ENCODE measurements around the gene TUBA4B. TPM values are rescaled to one million over a fixed set of nuclear protein-coding genes. Genes with fewer than 3 reads are reported as not detected.

Gene TUBA4B
- total and polyA plus RNA-seq, 2 donors from 2014 or later = 0.98 to 15.4 TPM

GRCh38 chr2:219214141-219214540, 38.9 kb upstream of the TUBA4B start:
- no peaks in the 10 kb centered on the region for H3K27me3 ChIP-seq (ENCODE audit: control insufficient read depth, insufficient read depth, low read length)
- H3K9ac ChIP-seq (ENCODE audit: low read length in 3 of 3) = no peak overlapping the region
- no peak for TF ChIP-seq CTCF (IDR thresholded peaks at IDR 0.05; ENCODE audit: borderline replicate concordance, extremely low read depth, insufficient read depth)
- no peaks in the 10 kb centered on the region for H3K9me3 ChIP-seq (ENCODE audit: control insufficient read depth in 2 of 3, insufficient read depth in 1 of 3, low read length in 3 of 3)
- FAIRE-seq = no peak
- H3K36me3 ChIP-seq (ENCODE audit: control insufficient read depth in 2 of 3, insufficient read depth in 3 of 3, low read length in 3 of 3) = peaks cover 2 to 26% (median 10%) of the 10 kb centered on the region in 3 donors
- no peak overlapping the region for H3K27ac ChIP-seq (ENCODE audit: low read depth in 2 of 2, low read length in 2 of 2)
- no peak overlapping the region for H3K4me3 ChIP-seq (ENCODE audit: low read length in 3 of 3)
- H3K4me1 ChIP-seq (ENCODE audit: control insufficient read depth in 2 of 3, insufficient read depth in 2 of 3, low read depth in 1 of 3, low read length in 3 of 3) = peaks cover 0 to 9% (median 2%) of the 10 kb centered on the region in 3 donors
- no peak for DNase-seq
- intact Hi-C loops (cut with DNase I) = no loop called here

GRCh38 chr2:219214786-219215185, 38.3 kb upstream of the TUBA4B start:
- Histone ChIP-seq H3K27me3 (ENCODE audit: control insufficient read depth, insufficient read depth, low read length) (no peaks in the 10 kb centered on the region), H3K27ac (ENCODE audit: low read depth in 2 of 2, low read length in 2 of 2) (no peak overlapping the region), H3K36me3 (ENCODE audit: control insufficient read depth in 2 of 3, insufficient read depth in 3 of 3, low read length in 3 of 3) (peaks cover 2 to 21% (median 10%) of the 10 kb centered on the region in 3 donors), H3K9ac (ENCODE audit: low read length in 3 of 3) (no peak overlapping the region), H3K9me3 (ENCODE audit: control insufficient read depth in 2 of 3, insufficient read depth in 1 of 3, low read length in 3 of 3) (no peaks in the 10 kb centered on the region), H3K4me1 (ENCODE audit: control insufficient read depth in 2 of 3, insufficient read depth in 2 of 3, low read depth in 1 of 3, low read length in 3 of 3) (peaks cover 0 to 15% (median 6%) of the 10 kb centered on the region in 3 donors), H3K4me3 (ENCODE audit: low read length in 3 of 3) (no peak overlapping the region)
- DNase-seq = no peak
- intact Hi-C loops (cut with DNase I) = no loop called here
- no peak for TF ChIP-seq CTCF (IDR thresholded peaks at IDR 0.05; ENCODE audit: borderline replicate concordance, extremely low read depth, insufficient read depth)
- FAIRE-seq = no peak

- H3K27me3 ChIP-seq (ENCODE audit: control insufficient read depth, insufficient read depth, low read length) = no peaks in the 10 kb centered on the region
- FAIRE-seq (no peak), DNase-seq (peak; percentile 31 to 74 (median 63))
- no peaks in the 10 kb centered on the region for H3K9me3 ChIP-seq (ENCODE audit: control insufficient read depth in 2 of 3, insufficient read depth in 1 of 3, low read length in 3 of 3)
- H3K4me3 ChIP-seq (ENCODE audit: low read length in 3 of 3) = no peak overlapping the region
- intact Hi-C loops (cut with DNase I) = no loop called here
- peaks cover 0 to 16% (median 6%) of the 10 kb centered on the region in 3 donors for H3K4me1 ChIP-seq (ENCODE audit: control insufficient read depth in 2 of 3, insufficient read depth in 2 of 3, low read depth in 1 of 3, low read length in 3 of 3)
- H3K9ac ChIP-seq (ENCODE audit: low read length in 3 of 3) = no peak overlapping the region
- no peak for TF ChIP-seq CTCF (IDR thresholded peaks at IDR 0.05; ENCODE audit: borderline replicate concordance, extremely low read depth, insufficient read depth)
- no peak overlapping the region for H3K27ac ChIP-seq (ENCODE audit: low read depth in 2 of 2, low read length in 2 of 2)
- H3K36me3 ChIP-seq (ENCODE audit: control insufficient read depth in 2 of 3, insufficient read depth in 3 of 3, low read length in 3 of 3) = peaks cover 2 to 31% (median 14%) of the 10 kb centered on the region in 3 donors
These were observed 37.0 kb upstream of the TUBA4B start for GRCh38 chr2:219215871-219216534.

Measured in kidney (tissue), 14 donors.